Natural killer cell (primary cell): ENCODE measurements around the gene ETV6. TPM values are rescaled to one million over a fixed set of nuclear protein-coding genes. Genes with fewer than 3 reads are reported as not detected.
A peak's percentile ranks its signal among the peaks of the same experiment; 100 is the strongest.

ENCODE experiments used
- ATAC-seq, 3 donors: fragments of 150-1000 bp in 2 of 3; fragments of 200-7000 bp in 1 of 3; cut with Tn5 transposase; 1 replicate in 1 of 3; 2 replicates in 2 of 3; pipeline ENCODE4 v1.10.0; 2021; ENCODE audit warnings: mild to moderate bottlenecking in 2 of 3, moderate library complexity in 2 of 3
- DNase-seq, 2 donors: peaks; one replicate each; pipeline versions ENCODE4 v3.0.0 to v3.0.0-alpha.2; 2013 to 2021; ENCODE audit warnings: mixed read lengths in 1 of 2
- H3K27ac ChIP-seq: one replicate; pipeline ENCODE4 v1.5.1; 2013; ENCODE audit warnings: mild to moderate bottlenecking, low read length
- H3K27me3 ChIP-seq: one replicate; pipeline ENCODE4 v1.6.1; 2013; ENCODE audit warnings: low read length; ENCODE audit not compliant: control insufficient read depth, insufficient read depth
- H3K36me3 ChIP-seq: one replicate; pipeline ENCODE4 v1.6.1; 2013; ENCODE audit warnings: low read length; ENCODE audit not compliant: control insufficient read depth, insufficient read depth
- H3K4me1 ChIP-seq: one replicate; pipeline ENCODE4 v1.6.1; 2013; ENCODE audit warnings: low read length; ENCODE audit not compliant: control insufficient read depth, insufficient read depth
- H3K4me3 ChIP-seq: one replicate; pipeline ENCODE4 v1.5.1; 2013; ENCODE audit warnings: low read length
- H3K9me3 ChIP-seq: one replicate; pipeline ENCODE4 v1.6.1; 2013; ENCODE audit warnings: low read length; ENCODE audit not compliant: control insufficient read depth, insufficient read depth
- H3K27ac Mint-ChIP-seq, 2 donors: one replicate each; pipeline ENCODE4 v1.8.0; 2022; ENCODE audit warnings: mild to moderate bottlenecking in 2 of 2, mixed read lengths in 2 of 2, moderate library complexity in 1 of 2
- H3K27me3 Mint-ChIP-seq, 2 donors: one replicate each; pipeline ENCODE4 v1.8.0; 2022; ENCODE audit warnings: low read depth in 2 of 2, mixed read lengths in 2 of 2
- H3K36me3 Mint-ChIP-seq: one replicate; pipeline ENCODE4 v1.8.0; 2022; ENCODE audit warnings: mixed read lengths
- H3K4me1 Mint-ChIP-seq, 2 donors: one replicate each; pipeline ENCODE4 v1.8.0; 2022; ENCODE audit warnings: mixed read lengths in 2 of 2
- H3K4me3 Mint-ChIP-seq: one replicate; pipeline ENCODE4 v1.8.0; 2022; ENCODE audit warnings: mild to moderate bottlenecking, moderate library complexity, mixed read lengths
- H3K9me3 Mint-ChIP-seq, 2 donors: one replicate each; pipeline ENCODE4 v1.8.0; 2022; ENCODE audit warnings: mixed read lengths in 2 of 2
- WGBS: methylation state at CpG from one replicate; pipeline ENCODE4 v1.1.7; 2013; ENCODE audit warnings: missing lambda C conversion rate; ENCODE audit not compliant: insufficient coverage; 5-methylcytosine and 5-hydroxymethylcytosine counted together
- intact Hi-C: fragments of 100-400 bp; cut with micrococcal nuclease; formaldehyde crosslinking; loops from one replicate; pipeline ENCODE4 v1.14.2; 2022
- total RNA-seq, 4 donors: library from RNA; stranded (reverse); fragments of 120-200 nt in 1 of 4; gene quantifications; one replicate each; pipeline versions ENCODE4 v1.2.3 to v1.2.4, GENCODE V29; 2013 to 2022
- TF ChIP-seq, protein P1 (sequence below): fragments of 200-600 bp; IDR thresholded peaks from one replicate; pipeline ENCODE4 v1.8.0; 2022; ENCODE audit warnings: antibody characterized with exemption

Gene ETV6
- total RNA-seq, 3 donors from 2014 or later (not counting 1 experiment from before 2014, with no cell fraction given), result 38.9 to 49.5 (median 40.6) TPM

DNA sequence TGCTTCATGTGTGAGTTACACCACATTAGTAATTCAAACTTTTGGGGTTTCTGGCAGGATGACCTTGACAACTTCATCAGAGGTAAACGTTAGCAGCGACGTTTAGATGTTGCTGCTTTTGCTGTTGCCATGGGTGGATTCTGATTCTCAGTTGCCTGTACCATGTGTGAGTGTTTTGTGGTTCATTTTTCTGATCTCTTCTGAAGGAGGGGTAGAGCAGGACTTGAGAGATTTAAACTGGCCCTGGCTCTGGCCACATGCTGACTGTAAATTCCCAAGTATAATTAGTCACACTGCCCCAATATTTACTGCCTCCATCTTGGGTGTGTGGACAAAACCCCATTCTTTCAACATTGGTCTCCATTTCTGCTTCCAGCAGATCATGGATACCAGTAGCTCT is 110.4 kb downstream of the ETV6 start:
- H3K4me1 ChIP-seq, result peaks cover 25% of the 10 kb centered on the region
- ATAC-seq, result no peak
- intact Hi-C loops, result no loop called here
- H3K27ac ChIP-seq, result no peak overlapping the region
- Mint-ChIP-seq H3K27me3 (no peaks in the 10 kb centered on the region), H3K9me3 (no peaks in the 10 kb centered on the region), H3K4me3 (no peak overlapping the region), H3K27ac (no peak overlapping the region), H3K36me3 (peaks cover 2% of the 10 kb centered on the region), H3K4me1 (peaks cover 20 to 24% of the 10 kb centered on the region in 2 donors)
- H3K27me3 ChIP-seq, result no peaks in the 10 kb centered on the region
- no peak for DNase-seq
- peaks cover 6% of the 10 kb centered on the region for H3K36me3 ChIP-seq
- no peaks in the 10 kb centered on the region for H3K9me3 ChIP-seq
- H3K4me3 ChIP-seq, result no peak overlapping the region
- TF ChIP-seq, protein P1, sequence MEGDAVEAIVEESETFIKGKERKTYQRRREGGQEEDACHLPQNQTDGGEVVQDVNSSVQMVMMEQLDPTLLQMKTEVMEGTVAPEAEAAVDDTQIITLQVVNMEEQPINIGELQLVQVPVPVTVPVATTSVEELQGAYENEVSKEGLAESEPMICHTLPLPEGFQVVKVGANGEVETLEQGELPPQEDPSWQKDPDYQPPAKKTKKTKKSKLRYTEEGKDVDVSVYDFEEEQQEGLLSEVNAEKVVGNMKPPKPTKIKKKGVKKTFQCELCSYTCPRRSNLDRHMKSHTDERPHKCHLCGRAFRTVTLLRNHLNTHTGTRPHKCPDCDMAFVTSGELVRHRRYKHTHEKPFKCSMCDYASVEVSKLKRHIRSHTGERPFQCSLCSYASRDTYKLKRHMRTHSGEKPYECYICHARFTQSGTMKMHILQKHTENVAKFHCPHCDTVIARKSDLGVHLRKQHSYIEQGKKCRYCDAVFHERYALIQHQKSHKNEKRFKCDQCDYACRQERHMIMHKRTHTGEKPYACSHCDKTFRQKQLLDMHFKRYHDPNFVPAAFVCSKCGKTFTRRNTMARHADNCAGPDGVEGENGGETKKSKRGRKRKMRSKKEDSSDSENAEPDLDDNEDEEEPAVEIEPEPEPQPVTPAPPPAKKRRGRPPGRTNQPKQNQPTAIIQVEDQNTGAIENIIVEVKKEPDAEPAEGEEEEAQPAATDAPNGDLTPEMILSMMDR, result no peak
- 65% methylated on average over 3 of the region's 3 CpGs for WGBS

DNA sequence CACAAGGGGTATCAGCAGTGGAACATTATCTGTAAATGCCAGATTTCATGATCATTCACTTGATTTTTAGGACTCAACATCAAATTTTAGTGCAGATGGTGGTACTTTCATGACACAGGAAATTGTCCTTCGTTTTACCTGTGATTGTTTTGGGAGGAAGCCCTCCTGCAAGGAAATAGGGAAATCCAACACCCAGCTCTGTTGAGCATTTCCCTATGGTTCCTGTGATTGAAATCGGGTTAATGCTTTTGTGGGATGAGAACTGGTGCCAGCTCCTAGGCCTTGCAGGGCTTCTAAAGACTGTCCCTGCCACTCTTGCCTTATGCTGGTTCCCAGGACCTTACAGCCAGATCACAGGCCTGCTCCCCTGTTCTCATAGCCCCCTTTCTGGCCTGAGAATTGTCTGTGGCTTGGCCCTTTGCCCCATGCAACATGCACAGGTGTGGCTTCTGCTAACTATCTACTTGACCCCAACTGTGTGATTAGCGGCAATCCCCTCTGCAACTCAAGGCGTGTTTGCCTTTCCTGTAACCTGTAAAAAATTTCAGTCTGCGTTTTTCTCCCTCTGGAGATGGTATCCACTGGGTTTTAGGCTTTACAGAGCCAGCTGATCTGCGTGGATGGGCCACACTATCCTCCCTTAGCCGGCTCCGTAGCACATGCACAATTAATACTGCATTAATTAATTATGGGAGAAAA is 112.5 kb downstream of the ETV6 start:
- Mint-ChIP-seq H3K27ac (no peak overlapping the region), H3K9me3 (no peaks in the 10 kb centered on the region), H3K27me3 (no peaks in the 10 kb centered on the region), H3K4me3 (no peak overlapping the region), H3K36me3 (no peaks in the 10 kb centered on the region), H3K4me1 (peaks cover 41 to 45% of the 10 kb centered on the region in 2 donors)
- DNase-seq, result peak in 1 of 2 donors; percentile 28
- H3K9me3 ChIP-seq, result no peaks in the 10 kb centered on the region
- no peak for ATAC-seq
- TF ChIP-seq, protein P1, result no peak
- 46% methylated on average over 6 of the region's 8 CpGs for WGBS
- no peak overlapping the region for H3K4me3 ChIP-seq
- H3K27ac ChIP-seq, result peak overlapping the region; percentile 32
- H3K27me3 ChIP-seq, result no peaks in the 10 kb centered on the region
- H3K4me1 ChIP-seq, result peaks cover 36% of the 10 kb centered on the region
- no peaks in the 10 kb centered on the region for H3K36me3 ChIP-seq
- intact Hi-C loops, result no loop called here

DNA sequence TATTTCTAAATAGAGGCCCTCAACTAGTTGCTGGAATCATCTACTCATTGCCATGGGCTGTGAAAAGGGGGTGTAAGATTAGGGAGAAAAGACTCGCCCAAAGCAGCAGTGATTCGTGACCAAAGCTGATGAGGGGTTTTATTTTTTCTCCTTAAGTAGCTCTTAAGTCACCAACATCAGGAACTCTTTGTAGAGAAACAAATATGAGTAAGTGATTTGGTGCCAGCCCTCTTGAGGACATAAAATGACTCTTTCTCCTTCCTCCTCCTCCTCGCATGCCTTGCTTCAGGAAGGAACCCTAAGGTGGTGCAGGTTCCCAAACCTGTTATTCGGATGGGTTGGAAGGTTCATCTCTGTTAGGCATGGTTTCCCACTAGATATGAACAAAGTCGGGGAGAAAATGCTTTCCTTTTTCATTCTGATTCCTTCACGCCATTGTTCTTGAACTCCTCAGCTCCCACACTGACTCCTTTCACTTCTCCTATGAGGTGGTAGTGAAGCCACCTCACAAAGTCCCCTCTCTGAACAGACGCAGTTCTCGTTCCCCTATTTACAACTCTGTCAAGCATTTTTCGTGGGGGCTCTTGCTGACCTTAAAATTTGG is 113.4 kb downstream of the ETV6 start:
- Histone ChIP-seq H3K4me3 (no peak overlapping the region), H3K36me3 (no peaks in the 10 kb centered on the region), H3K9me3 (no peaks in the 10 kb centered on the region), H3K27me3 (no peaks in the 10 kb centered on the region), H3K27ac (peak overlapping the region; percentile 32), H3K4me1 (peaks cover 33% of the 10 kb centered on the region)
- 63% methylated on average over 8 of the region's 9 CpGs for WGBS
- peaks cover 49 to 53% of the 10 kb centered on the region in 2 donors for H3K4me1 Mint-ChIP-seq
- H3K4me3 Mint-ChIP-seq, result no peak overlapping the region
- no peaks in the 10 kb centered on the region for H3K27me3 Mint-ChIP-seq
- H3K27ac Mint-ChIP-seq, result no peak overlapping the region
- TF ChIP-seq, protein P1, result no peak
- no peaks in the 10 kb centered on the region for H3K36me3 Mint-ChIP-seq
- ATAC-seq (no peak), DNase-seq (no peak)
- no peaks in the 10 kb centered on the region for H3K9me3 Mint-ChIP-seq
- intact Hi-C loops, result no loop called here
